Astrocyte (in vitro differentiated cells and primary cell): ENCODE measurements around the gene SH3BP5L. TPM values are rescaled to one million over a fixed set of nuclear protein-coding genes. Genes with fewer than 3 reads are reported as not detected.
A peak's percentile ranks its signal among the peaks of the same experiment; 100 is the strongest.

ENCODE experiments used
- DNase-seq: peaks from one replicate; pipeline ENCODE4 v3.0.0-alpha.2; 2010; ENCODE audit warnings: low read depth
- FAIRE-seq: peaks from 2 replicates; lab custom pipeline; 2011; peaks lifted over from hg19 to GRCh38; lab: Jason Lieb, UNC
- H2AFZ ChIP-seq: 2 replicates; pipeline ENCODE4 v1.6.0; 2012; ENCODE audit warnings: low read depth, low read length, inconsistent platforms
- H3K27ac ChIP-seq: 2 replicates; pipeline ENCODE4 v1.5.1; 2011; ENCODE audit warnings: low read depth, low read length, inconsistent platforms
- H3K27me3 ChIP-seq: 2 replicates; pipeline ENCODE4 v1.6.0; 2011; ENCODE audit warnings: low read length, inconsistent platforms; ENCODE audit not compliant: insufficient read depth
- H3K36me3 ChIP-seq: 2 replicates; pipeline ENCODE4 v1.5.1; 2011; ENCODE audit warnings: low read length, inconsistent platforms; ENCODE audit not compliant: insufficient read depth
- H3K4me1 ChIP-seq: 2 replicates; pipeline ENCODE4 v1.5.1; 2011; ENCODE audit warnings: low read length, inconsistent platforms; ENCODE audit not compliant: insufficient read depth
- H3K4me2 ChIP-seq: 2 replicates; pipeline ENCODE4 v1.6.0; 2012; ENCODE audit warnings: low read length, inconsistent platforms
- H3K4me3 ChIP-seq: 2 replicates; pipeline ENCODE4 v1.5.1; 2011; ENCODE audit warnings: low read depth, mild to moderate bottlenecking, low read length, inconsistent platforms; ENCODE audit not compliant: insufficient read depth
- H3K79me2 ChIP-seq: 2 replicates; pipeline ENCODE4 v1.6.0; 2012; ENCODE audit warnings: mild to moderate bottlenecking, low read length, inconsistent platforms; ENCODE audit not compliant: insufficient read depth
- H3K9ac ChIP-seq: 2 replicates; pipeline ENCODE4 v1.6.0; 2012; ENCODE audit warnings: mild to moderate bottlenecking, low read length, inconsistent platforms
- H3K9me3 ChIP-seq: 2 replicates; pipeline ENCODE4 v1.5.1; 2012; ENCODE audit warnings: low read depth, mild to moderate bottlenecking, low read length, inconsistent platforms; ENCODE audit not compliant: insufficient read depth
- H4K20me1 ChIP-seq: 2 replicates; pipeline ENCODE4 v1.6.0; 2012; ENCODE audit warnings: low read length, inconsistent platforms; ENCODE audit not compliant: insufficient read depth
- H3K27ac Mint-ChIP-seq: one replicate; pipeline ENCODE4 v1.8.0; 2021; ENCODE audit warnings: mild to moderate bottlenecking, mixed read lengths; ENCODE audit not compliant: unreplicated experiment
- H3K27me3 Mint-ChIP-seq: one replicate; pipeline ENCODE4 v1.8.0; 2021; ENCODE audit warnings: low read depth, mixed read lengths; ENCODE audit not compliant: unreplicated experiment
- H3K36me3 Mint-ChIP-seq: one replicate; pipeline ENCODE4 v1.8.0; 2021; ENCODE audit warnings: low read depth, mixed read lengths; ENCODE audit not compliant: unreplicated experiment
- H3K4me1 Mint-ChIP-seq: one replicate; pipeline ENCODE4 v1.8.0; 2021; ENCODE audit warnings: low read depth, mixed read lengths; ENCODE audit not compliant: unreplicated experiment
- H3K4me3 Mint-ChIP-seq: one replicate; pipeline ENCODE4 v1.8.0; 2021; ENCODE audit warnings: mild to moderate bottlenecking, moderate library complexity, mixed read lengths; ENCODE audit not compliant: unreplicated experiment
- H3K9me3 Mint-ChIP-seq: one replicate; pipeline ENCODE4 v1.8.0; 2021; ENCODE audit warnings: mild to moderate bottlenecking, mixed read lengths; ENCODE audit not compliant: unreplicated experiment
- CTCF ChIP-seq: IDR thresholded peaks from 2 replicates; pipeline ENCODE4 v1.5.1; 2011; ENCODE audit warnings: low read depth, mild to moderate bottlenecking, inconsistent platforms, low read length, moderate library complexity; ENCODE audit not compliant: insufficient read depth
- EZH2 ChIP-seq: IDR thresholded peaks from 2 replicates; pipeline ENCODE4 v1.6.1; 2012; ENCODE audit warnings: mild to moderate bottlenecking, low read length, inconsistent platforms; ENCODE audit not compliant: insufficient read depth
- total RNA-seq: library from RNA; stranded (reverse); gene quantifications from 2 replicates; pipeline ENCODE4 v1.2.1, GENCODE V29; 2021

The SH3BP5L gene
- total RNA-seq, 1 donor from 2014 or later, result 37.7 TPM

DNA sequence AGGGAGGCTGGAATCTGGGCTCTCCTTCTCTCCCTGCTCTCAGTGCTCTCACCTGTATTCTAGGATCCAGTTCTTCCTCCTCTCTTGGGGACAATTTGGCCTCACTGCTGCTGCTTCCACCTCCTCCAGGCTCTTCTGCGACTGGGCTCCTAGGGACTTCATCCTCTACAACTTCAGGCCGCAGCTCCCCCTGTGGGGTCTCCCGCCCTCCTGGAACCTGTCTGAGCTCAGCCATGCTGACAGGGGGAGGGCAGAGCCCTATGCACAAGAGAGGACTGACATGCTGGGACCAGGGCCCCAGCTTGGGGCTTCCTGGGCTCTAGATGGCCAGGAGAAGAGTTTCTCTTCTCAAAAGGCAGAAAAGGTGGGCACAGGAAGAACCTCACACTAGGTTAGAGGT lies 1.0 kb downstream of the SH3BP5L start:
- Histone ChIP-seq H3K36me3 (peaks cover 18% of the 10 kb centered on the region), H3K27ac (peak overlapping the region; percentile 99), H4K20me1 (peaks cover 10% of the 10 kb centered on the region), H2AFZ (no peak overlapping the region), H3K9me3 (no peaks in the 10 kb centered on the region), H3K4me3 (peak overlapping the region; percentile 82), H3K4me1 (peaks cover 56% of the 10 kb centered on the region), H3K4me2 (peak overlapping the region; percentile 90), H3K27me3 (no peaks in the 10 kb centered on the region), H3K79me2 (peaks cover 57% of the 10 kb centered on the region), H3K9ac (peak overlapping the region; percentile 99)
- no peaks in the 10 kb centered on the region for H3K27me3 Mint-ChIP-seq
- H3K9me3 Mint-ChIP-seq, result no peaks in the 10 kb centered on the region
- H3K4me1 Mint-ChIP-seq, result peaks cover 51% of the 10 kb centered on the region
- TF ChIP-seq CTCF, result no peak
- no peak for TF ChIP-seq EZH2
- H3K4me3 Mint-ChIP-seq, result peak overlapping the region; percentile 90
- no peak for DNase-seq
- peak overlapping the region; percentile 86 for H3K27ac Mint-ChIP-seq
- peaks cover 13% of the 10 kb centered on the region for H3K36me3 Mint-ChIP-seq
- FAIRE-seq, result no peak

DNA sequence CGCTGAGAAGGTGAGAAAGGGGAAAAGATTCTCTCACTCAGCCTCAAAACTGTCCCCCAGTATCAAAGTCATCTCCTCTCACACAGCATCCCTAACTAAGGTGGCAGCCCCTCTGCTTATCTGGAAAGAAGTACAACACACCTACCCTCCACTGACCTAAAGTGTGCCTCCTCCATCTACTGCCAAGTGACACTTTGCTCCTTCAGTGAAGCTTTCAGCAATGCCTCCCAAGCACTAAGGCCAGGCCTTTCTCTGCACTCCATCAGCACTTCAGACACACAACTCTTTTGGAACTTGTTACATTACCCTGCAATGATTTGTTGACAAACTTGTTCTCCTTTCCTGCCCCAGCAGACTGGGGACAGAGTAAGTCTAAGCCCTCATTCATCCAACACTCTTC lies 1.4 kb downstream of the SH3BP5L start:
- Histone ChIP-seq H3K79me2 (peaks cover 61% of the 10 kb centered on the region), H3K27ac (peak overlapping the region; percentile 99), H3K27me3 (no peaks in the 10 kb centered on the region), H3K9me3 (no peaks in the 10 kb centered on the region), H3K9ac (peak overlapping the region; percentile 99), H4K20me1 (peaks cover 10% of the 10 kb centered on the region), H3K4me1 (peaks cover 56% of the 10 kb centered on the region), H2AFZ (no peak overlapping the region), H3K36me3 (peaks cover 18% of the 10 kb centered on the region), H3K4me2 (peak overlapping the region; percentile 90), H3K4me3 (peak overlapping the region; percentile 82)
- DNase-seq, result no peak
- peak overlapping the region; percentile 86 for H3K27ac Mint-ChIP-seq
- no peak for FAIRE-seq
- no peaks in the 10 kb centered on the region for H3K9me3 Mint-ChIP-seq
- H3K4me1 Mint-ChIP-seq, result peaks cover 51% of the 10 kb centered on the region
- TF ChIP-seq CTCF (no peak), EZH2 (no peak)
- H3K36me3 Mint-ChIP-seq, result peaks cover 15% of the 10 kb centered on the region
- H3K27me3 Mint-ChIP-seq, result no peaks in the 10 kb centered on the region
- H3K4me3 Mint-ChIP-seq, result peak overlapping the region; percentile 90

DNA sequence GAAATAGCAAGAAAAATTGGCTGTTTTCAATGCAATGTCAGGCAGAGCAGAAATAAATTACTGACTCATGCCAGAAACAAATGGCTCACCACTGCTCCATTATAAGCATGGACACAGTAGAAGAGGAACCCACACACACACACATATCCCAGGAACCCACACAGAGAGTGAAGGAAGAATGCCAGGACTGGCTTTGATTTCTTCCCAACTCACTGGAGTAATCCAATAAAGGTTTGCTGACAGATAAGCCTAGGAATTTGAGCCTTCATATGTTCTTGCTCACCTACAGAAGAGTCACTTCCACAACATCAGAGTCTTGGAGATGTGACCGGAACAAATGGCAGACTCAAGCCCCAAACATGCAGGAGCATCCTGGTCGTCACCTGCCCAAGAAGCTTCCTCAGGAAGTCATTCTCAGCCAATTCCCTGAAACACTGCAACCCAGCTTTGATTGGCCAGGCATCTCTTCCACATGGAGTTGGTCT lies 2.2 kb downstream of the SH3BP5L start:
- Mint-ChIP-seq H3K9me3 (no peaks in the 10 kb centered on the region), H3K4me3 (peak overlapping the region; percentile 90), H3K4me1 (peaks cover 48% of the 10 kb centered on the region), H3K27me3 (no peaks in the 10 kb centered on the region), H3K36me3 (peaks cover 15% of the 10 kb centered on the region), H3K27ac (peak overlapping the region; percentile 31)
- peaks cover 69% of the 10 kb centered on the region for H3K79me2 ChIP-seq
- peak overlapping the region; percentile 99 for H3K27ac ChIP-seq
- peak overlapping the region; percentile 99 for H3K9ac ChIP-seq
- peaks cover 19% of the 10 kb centered on the region for H3K36me3 ChIP-seq
- H3K4me2 ChIP-seq, result peak overlapping the region; percentile 90
- peaks cover 14% of the 10 kb centered on the region for H4K20me1 ChIP-seq
- peaks cover 56% of the 10 kb centered on the region for H3K4me1 ChIP-seq
- H3K27me3 ChIP-seq, result no peaks in the 10 kb centered on the region
- H2AFZ ChIP-seq, result no peak overlapping the region
- FAIRE-seq (no peak), DNase-seq (peak; percentile 96)
- TF ChIP-seq CTCF (no peak), EZH2 (no peak)
- H3K9me3 ChIP-seq, result no peaks in the 10 kb centered on the region
- H3K4me3 ChIP-seq, result peak overlapping the region; percentile 82
